CD4-positive, alpha-beta T cell (primary cell): Measurements from ENCODE around the gene UBIAD1. TPM values are rescaled to one million over a fixed set of nuclear protein-coding genes. Genes with fewer than 3 reads are reported as not detected.

Experiments
- ATAC-seq: fragments of 200-7000 bp; cut with Tn5 transposase; one replicate; pipeline ENCODE4 v1.10.0; 2022; ENCODE audit warnings: mild to moderate bottlenecking; ENCODE audit not compliant: poor library complexity
- CTCF ChIA-PET: fragments of 350-600 bp; sonication (Branson Sonifier 250); formaldehyde crosslinking; loops from one replicate; lab custom pipeline; 2021; ENCODE audit warnings: antibody characterized with exemption, inconsistent platforms; lab: Charles Lee
- POLR2A ChIA-PET: fragments of 350-600 bp; sonication (Branson Sonifier 250); formaldehyde crosslinking; loops from one replicate; lab custom pipeline; 2021; ENCODE audit warnings: antibody characterized with exemption, inconsistent platforms; lab: Charles Lee
- DNase-seq, 14 experiments: peaks; one replicate each; pipeline ENCODE4 v3.0.0-alpha.2; 2013 to 2020; ENCODE audit warnings: mixed read lengths in 2 of 14
- H3K27ac ChIP-seq, 2 donors: one replicate each; pipeline versions ENCODE4 v1.5.1 to v1.7.0; 2013; ENCODE audit warnings: low read length in 2 of 2, low read depth in 1 of 2, mild to moderate bottlenecking in 1 of 2
- H3K27me3 ChIP-seq, 2 experiments: 1 replicate in 1 of 2; 2 replicates in 1 of 2; pipeline versions ENCODE4 v1.6.1 to v1.7.0; 2013; ENCODE audit warnings: low read length in 2 of 2, control low read depth in 1 of 2, mild to moderate bottlenecking in 1 of 2, moderate library complexity in 1 of 2; ENCODE audit not compliant: insufficient read depth in 2 of 2, control insufficient read depth in 1 of 2
- H3K36me3 ChIP-seq: one replicate; pipeline ENCODE4 v1.6.1; 2013; ENCODE audit warnings: low read length, control low read depth; ENCODE audit not compliant: insufficient read depth
- H3K4me1 ChIP-seq: one replicate; pipeline ENCODE4 v1.6.1; 2013; ENCODE audit warnings: low read length, control low read depth; ENCODE audit not compliant: insufficient read depth
- H3K4me3 ChIP-seq: one replicate; pipeline ENCODE4 v1.5.1; 2013; ENCODE audit warnings: mild to moderate bottlenecking, low read length, moderate library complexity
- H3K9me3 ChIP-seq, 2 experiments: 1 replicate in 1 of 2; 2 replicates in 1 of 2; pipeline versions ENCODE4 v1.6.1 to v1.7.0; 2013; ENCODE audit warnings: low read length in 2 of 2, mild to moderate bottlenecking in 2 of 2, control low read depth in 1 of 2, moderate library complexity in 1 of 2; ENCODE audit not compliant: control insufficient read depth in 1 of 2, insufficient read depth in 1 of 2
- H3K27ac Mint-ChIP-seq: one replicate; pipeline ENCODE4 v1.8.0; 2020; ENCODE audit warnings: mixed read lengths
- H3K27me3 Mint-ChIP-seq: one replicate; pipeline ENCODE4 v1.8.0; 2021; ENCODE audit warnings: mixed read lengths
- H3K36me3 Mint-ChIP-seq: one replicate; pipeline ENCODE4 v1.8.0; 2021; ENCODE audit warnings: low read depth, mixed read lengths
- H3K4me1 Mint-ChIP-seq: one replicate; pipeline ENCODE4 v1.8.0; 2021; ENCODE audit warnings: low read depth, mixed read lengths
- H3K4me3 Mint-ChIP-seq: one replicate; pipeline ENCODE4 v1.8.0; 2020; ENCODE audit warnings: mild to moderate bottlenecking, mixed read lengths
- H3K9me3 Mint-ChIP-seq: one replicate; pipeline ENCODE4 v1.8.0; 2020; ENCODE audit warnings: mixed read lengths
- intact Hi-C, 2 experiments: fragments of 100-400 bp; cut with DNase I in 1 of 2; cut with micrococcal nuclease in 1 of 2; formaldehyde crosslinking; loops; one replicate each; pipeline versions ENCODE4 v1.15.1 to v1.9.0; 2023 to 2025; cut with DNase I, micrococcal nuclease
- total RNA-seq, 174 experiments: library from RNA in 2 of 174; stranded (reverse) in 2 of 174; gene quantifications; one replicate each; pipeline ENCODE4 v1.2.3 and lab custom pipeline; 2021 to 2026
- TF ChIP-seq, protein P1 (sequence below): fragments of 200-600 bp; IDR thresholded peaks from one replicate; pipeline ENCODE4 v1.8.0; 2022; ENCODE audit warnings: antibody characterized with exemption, mild to moderate bottlenecking

Gene UBIAD1
- total RNA-seq, 2 experiments from 2014 or later: 19.2 to 19.3 TPM

DNA sequence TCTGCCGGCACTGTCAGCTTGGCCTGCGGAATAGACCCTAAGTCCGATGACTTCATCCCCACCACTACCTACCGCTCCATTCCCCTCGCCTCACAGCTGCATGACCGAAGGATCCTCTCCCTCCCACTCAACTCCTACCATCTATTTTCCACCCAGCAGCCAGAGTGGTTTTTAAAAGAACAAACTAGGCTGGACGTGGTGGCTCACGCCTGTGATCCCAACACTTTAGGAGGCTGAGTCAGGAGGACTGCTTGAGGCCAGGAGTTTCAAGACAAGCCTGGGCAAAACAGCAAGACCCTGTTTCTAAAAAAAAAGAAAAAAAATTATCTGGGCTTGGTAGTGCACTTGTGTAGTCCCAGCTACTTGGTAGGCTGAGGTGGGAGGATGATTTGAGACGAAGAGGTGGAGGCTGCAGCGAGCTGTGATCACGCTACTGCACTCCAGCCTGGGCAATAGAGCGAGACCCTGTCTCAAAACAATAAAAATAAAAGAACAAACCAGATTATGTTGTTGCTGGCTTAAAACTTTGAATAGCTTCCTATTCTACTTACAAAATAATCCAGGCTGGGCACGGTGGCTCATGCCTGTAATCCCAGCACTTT lies 59.0 kb downstream of the UBIAD1 start:
- Mint-ChIP-seq H3K4me3 (no peak overlapping the region), H3K27me3 (no peaks in the 10 kb centered on the region), H3K36me3 (no peaks in the 10 kb centered on the region), H3K27ac (no peak overlapping the region), H3K4me1 (no peaks in the 10 kb centered on the region), H3K9me3 (no peaks in the 10 kb centered on the region)
- Histone ChIP-seq H3K36me3 (no peaks in the 10 kb centered on the region), H3K4me1 (no peaks in the 10 kb centered on the region), H3K9me3 (no peaks in the 10 kb centered on the region), H3K4me3 (no peak overlapping the region), H3K27me3 (no peaks in the 10 kb centered on the region), H3K27ac (no peak overlapping the region)
- no peak for DNase-seq
- no peak for ATAC-seq
- CTCF ChIA-PET: interaction anchor here (0.6 kb wide), 1 partner anchor 135 kb away, joined by 3 read pairs; no protein-coding TSS in a partner anchor
- POLR2A ChIA-PET: no interaction called here
- TF ChIP-seq, protein P1, sequence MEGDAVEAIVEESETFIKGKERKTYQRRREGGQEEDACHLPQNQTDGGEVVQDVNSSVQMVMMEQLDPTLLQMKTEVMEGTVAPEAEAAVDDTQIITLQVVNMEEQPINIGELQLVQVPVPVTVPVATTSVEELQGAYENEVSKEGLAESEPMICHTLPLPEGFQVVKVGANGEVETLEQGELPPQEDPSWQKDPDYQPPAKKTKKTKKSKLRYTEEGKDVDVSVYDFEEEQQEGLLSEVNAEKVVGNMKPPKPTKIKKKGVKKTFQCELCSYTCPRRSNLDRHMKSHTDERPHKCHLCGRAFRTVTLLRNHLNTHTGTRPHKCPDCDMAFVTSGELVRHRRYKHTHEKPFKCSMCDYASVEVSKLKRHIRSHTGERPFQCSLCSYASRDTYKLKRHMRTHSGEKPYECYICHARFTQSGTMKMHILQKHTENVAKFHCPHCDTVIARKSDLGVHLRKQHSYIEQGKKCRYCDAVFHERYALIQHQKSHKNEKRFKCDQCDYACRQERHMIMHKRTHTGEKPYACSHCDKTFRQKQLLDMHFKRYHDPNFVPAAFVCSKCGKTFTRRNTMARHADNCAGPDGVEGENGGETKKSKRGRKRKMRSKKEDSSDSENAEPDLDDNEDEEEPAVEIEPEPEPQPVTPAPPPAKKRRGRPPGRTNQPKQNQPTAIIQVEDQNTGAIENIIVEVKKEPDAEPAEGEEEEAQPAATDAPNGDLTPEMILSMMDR: no peak
- intact Hi-C loops: no loop called here

DNA sequence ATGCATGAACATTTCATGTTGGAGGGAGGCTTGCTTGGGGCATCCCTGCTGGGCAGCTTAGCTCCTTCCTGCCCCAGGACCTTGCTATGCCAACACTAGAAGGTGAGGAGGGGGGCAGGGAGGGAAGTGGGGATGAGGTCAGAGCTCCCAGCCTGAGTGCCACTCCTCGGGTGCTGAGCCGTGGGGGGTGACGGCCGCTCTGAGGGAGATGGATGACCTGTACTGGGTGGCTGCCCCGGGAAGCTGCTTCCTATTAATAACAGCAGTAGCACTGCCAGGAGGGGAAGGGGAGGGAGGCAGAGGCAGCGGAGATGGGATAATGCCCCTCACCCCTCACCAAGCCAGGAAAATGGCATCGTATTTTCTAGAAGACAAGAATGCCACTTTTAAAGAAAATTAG lies 60.6 kb downstream of the UBIAD1 start:
- Histone ChIP-seq H3K27ac (no peak overlapping the region), H3K36me3 (no peaks in the 10 kb centered on the region), H3K4me3 (no peak overlapping the region), H3K9me3 (no peaks in the 10 kb centered on the region), H3K4me1 (peaks cover 5% of the 10 kb centered on the region), H3K27me3 (peaks cover 0 to 2% of the 10 kb centered on the region in 2 experiments)
- no peak for ATAC-seq
- no peaks in the 10 kb centered on the region for H3K36me3 Mint-ChIP-seq
- intact Hi-C loops: no loop called here
- CTCF ChIA-PET: no interaction called here
- TF ChIP-seq, protein P1: no peak
- no peak overlapping the region for H3K4me3 Mint-ChIP-seq
- H3K9me3 Mint-ChIP-seq: no peaks in the 10 kb centered on the region
- H3K27ac Mint-ChIP-seq: no peak overlapping the region
- H3K4me1 Mint-ChIP-seq: peaks cover 10% of the 10 kb centered on the region
- POLR2A ChIA-PET: no interaction called here
- DNase-seq: no peak
- peaks cover 8% of the 10 kb centered on the region for H3K27me3 Mint-ChIP-seq

DNA sequence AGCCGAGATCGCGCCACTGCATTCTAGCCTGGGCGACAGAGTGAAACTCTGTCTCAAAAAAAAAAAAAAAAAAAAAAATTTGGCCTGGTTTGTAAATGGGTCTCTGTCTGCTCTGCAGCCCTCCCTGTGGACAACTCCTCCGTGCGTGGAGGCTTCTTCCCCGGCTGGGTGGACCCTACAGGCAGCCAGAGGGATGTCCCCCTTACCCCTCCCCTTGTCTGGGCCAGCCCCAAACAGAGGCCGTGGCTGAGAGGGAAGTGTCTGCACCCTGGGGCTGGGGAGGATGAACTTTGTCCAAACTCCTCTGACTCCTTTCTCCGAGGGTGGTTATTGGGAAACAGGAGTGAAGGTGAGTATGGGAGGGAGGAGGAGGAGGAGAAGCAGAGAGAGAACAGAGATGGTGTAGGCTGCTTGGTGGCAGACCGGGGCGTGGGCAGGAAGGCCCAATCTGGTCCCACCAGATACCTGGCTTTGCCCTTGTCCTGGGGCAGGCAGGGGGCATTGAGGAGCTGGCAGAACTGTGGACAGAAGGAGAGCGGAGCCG lies 61.3 kb downstream of the UBIAD1 start:
- Mint-ChIP-seq H3K36me3 (no peaks in the 10 kb centered on the region), H3K4me3 (no peak overlapping the region), H3K4me1 (peaks cover 16% of the 10 kb centered on the region), H3K27me3 (peaks cover 11% of the 10 kb centered on the region), H3K27ac (no peak overlapping the region), H3K9me3 (no peaks in the 10 kb centered on the region)
- no peak overlapping the region for H3K4me3 ChIP-seq
- CTCF ChIA-PET: no interaction called here
- DNase-seq (no peak), ATAC-seq (no peak)
- H3K36me3 ChIP-seq: no peaks in the 10 kb centered on the region
- TF ChIP-seq, protein P1: no peak
- intact Hi-C loops: no loop called here
- H3K9me3 ChIP-seq: no peaks in the 10 kb centered on the region
- POLR2A ChIA-PET: no interaction called here
- H3K27me3 ChIP-seq: peaks cover 0 to 4% of the 10 kb centered on the region in 2 experiments
- peaks cover 5% of the 10 kb centered on the region for H3K4me1 ChIP-seq
- H3K27ac ChIP-seq: no peak overlapping the region
